Measurements from ENCODE around the gene FIP1L1.
"Not testable (repeated sequence)": the region's sequence is repeated elsewhere in the genome, so short reads cannot be mapped to it uniquely, and the experiment has no call there.

The FIP1L1 gene

GRCh38 chr4:53376900-53377299 lies 541 bp upstream of the FIP1L1 start:
- in situ Hi-C loops (cut with MboI; ENCODE audit: low sequenced_read_pairs) = no loop called here

- in situ Hi-C loops (cut with MboI; ENCODE audit: low sequenced_read_pairs) = no loop called here
Measured at GRCh38 chr4:53378171-53378482, 686 bp downstream of the FIP1L1 start.

GRCh38 chr4:53380221-53380620 lies 2.8 kb downstream of the FIP1L1 start:
- in situ Hi-C loops (cut with MboI; ENCODE audit: low sequenced_read_pairs) = no loop called here

- in situ Hi-C loops (cut with MboI; ENCODE audit: low sequenced_read_pairs) = not testable (repeated sequence)
Measured at GRCh38 chr4:53409479-53409878, 32.0 kb downstream of the FIP1L1 start.

GRCh38 chr4:53419208-53419607 lies 41.8 kb downstream of the FIP1L1 start:
- in situ Hi-C loops (cut with MboI; ENCODE audit: low sequenced_read_pairs) = no loop called here

GRCh38 chr4:53421791-53422190 lies 44.4 kb downstream of the FIP1L1 start:
- in situ Hi-C loops (cut with MboI; ENCODE audit: low sequenced_read_pairs) = no loop called here

- in situ Hi-C loops (cut with MboI; ENCODE audit: low sequenced_read_pairs) = no loop called here
Measured at GRCh38 chr4:53422367-53422766, 44.9 kb downstream of the FIP1L1 start.

GRCh38 chr4:53424280-53424679 lies 46.8 kb downstream of the FIP1L1 start:
- in situ Hi-C loops (cut with MboI; ENCODE audit: low sequenced_read_pairs) = no loop called here

GRCh38 chr4:53427366-53427765 lies 49.9 kb downstream of the FIP1L1 start:
- in situ Hi-C loops (cut with MboI; ENCODE audit: low sequenced_read_pairs) = no loop called here

- in situ Hi-C loops (cut with MboI; ENCODE audit: low sequenced_read_pairs) = no loop called here
Measured at GRCh38 chr4:53431052-53431451, 53.6 kb downstream of the FIP1L1 start.

GRCh38 chr4:53432528-53433424 lies 55.3 kb downstream of the FIP1L1 start:
- in situ Hi-C loops (cut with MboI; ENCODE audit: low sequenced_read_pairs) = no loop called here

GRCh38 chr4:53436251-53436650 lies 58.8 kb downstream of the FIP1L1 start:
- in situ Hi-C loops (cut with MboI; ENCODE audit: low sequenced_read_pairs) = no loop called here

GRCh38 chr4:53441564-53441963 lies 64.1 kb downstream of the FIP1L1 start:
- in situ Hi-C loops (cut with MboI; ENCODE audit: low sequenced_read_pairs) = no loop called here

GRCh38 chr4:53444954-53445353 lies 67.5 kb downstream of the FIP1L1 start:
- in situ Hi-C loops (cut with MboI; ENCODE audit: low sequenced_read_pairs) = no loop called here

- in situ Hi-C loops (cut with MboI; ENCODE audit: low sequenced_read_pairs) = no loop called here
Measured at GRCh38 chr4:53450773-53451172, 73.3 kb downstream of the FIP1L1 start.

GRCh38 chr4:53453385-53453784 lies 75.9 kb downstream of the FIP1L1 start:
- in situ Hi-C loops (cut with MboI; ENCODE audit: low sequenced_read_pairs) = no loop called here

- in situ Hi-C loops (cut with MboI; ENCODE audit: low sequenced_read_pairs) = no loop called here
Measured at GRCh38 chr4:53455766-53456165, 78.3 kb downstream of the FIP1L1 start.

- in situ Hi-C loops (cut with MboI; ENCODE audit: low sequenced_read_pairs) = no loop called here
Measured at GRCh38 chr4:53456178-53456577, 78.7 kb downstream of the FIP1L1 start.

GRCh38 chr4:53459548-53459947 lies 82.1 kb downstream of the FIP1L1 start:
- in situ Hi-C loops (cut with MboI; ENCODE audit: low sequenced_read_pairs) = no loop called here

- in situ Hi-C loops (cut with MboI; ENCODE audit: low sequenced_read_pairs) = no loop called here
Measured at GRCh38 chr4:53461244-53461643, 83.8 kb downstream of the FIP1L1 start.

GRCh38 chr4:53463340-53463739 lies 85.9 kb downstream of the FIP1L1 start:
- in situ Hi-C loops (cut with MboI; ENCODE audit: low sequenced_read_pairs) = no loop called here

GRCh38 chr4:53465281-53465680 lies 87.8 kb downstream of the FIP1L1 start:
- in situ Hi-C loops (cut with MboI; ENCODE audit: low sequenced_read_pairs) = no loop called here

GRCh38 chr4:53465891-53466290 lies 88.5 kb downstream of the FIP1L1 start:
- in situ Hi-C loops (cut with MboI; ENCODE audit: low sequenced_read_pairs) = no loop called here
